Measurements from ENCODE around the gene JAK1.

JAK1 gene

DNA sequence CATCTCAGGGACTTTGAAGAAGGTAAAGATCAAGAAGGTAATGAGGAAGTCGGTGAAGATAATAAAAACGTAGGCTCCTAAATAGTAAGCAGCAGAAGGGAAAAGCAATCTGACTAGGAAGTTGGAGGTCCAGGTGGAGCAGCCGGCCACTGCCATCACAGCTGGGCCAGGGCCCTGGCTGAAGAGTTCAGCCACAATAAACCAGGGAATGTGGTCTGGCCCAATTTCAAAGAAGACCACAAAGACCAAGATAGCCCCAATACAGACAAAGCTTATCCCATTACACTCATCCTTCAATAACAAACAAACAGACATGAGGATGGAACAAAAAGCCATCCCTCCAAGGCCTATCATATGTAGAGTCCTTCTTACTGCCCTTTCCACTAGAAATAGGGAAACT, 18.4 kb upstream of the JAK1 start:
- TF ChIP-seq, protein P1, sequence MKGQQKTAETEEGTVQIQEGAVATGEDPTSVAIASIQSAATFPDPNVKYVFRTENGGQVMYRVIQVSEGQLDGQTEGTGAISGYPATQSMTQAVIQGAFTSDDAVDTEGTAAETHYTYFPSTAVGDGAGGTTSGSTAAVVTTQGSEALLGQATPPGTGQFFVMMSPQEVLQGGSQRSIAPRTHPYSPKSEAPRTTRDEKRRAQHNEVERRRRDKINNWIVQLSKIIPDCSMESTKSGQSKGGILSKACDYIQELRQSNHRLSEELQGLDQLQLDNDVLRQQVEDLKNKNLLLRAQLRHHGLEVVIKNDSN (IDR thresholded peaks at IDR 0.05): no peak
- TF ChIP-seq CEBPB (IDR thresholded peaks at IDR 0.05) (no peak), TAF1 (IDR thresholded peaks at IDR 0.05; ENCODE audit: low read depth) (no peak), YY1 (IDR thresholded peaks at IDR 0.05; ENCODE audit: low read depth) (no peak), ZBTB7A (IDR thresholded peaks at IDR 0.05; ENCODE audit: low read depth) (no peak), EGR1 (IDR thresholded peaks at IDR 0.05) (no peak), TEAD4 (IDR thresholded peaks at IDR 0.05) (no peak), RAD21 (IDR thresholded peaks at IDR 0.05; ENCODE audit: low read depth) (no peak), FOXM1 (IDR thresholded peaks at IDR 0.05; ENCODE audit: borderline replicate concordance, low read depth) (no peak), EP300 (IDR thresholded peaks at IDR 0.05; ENCODE audit: borderline replicate concordance) (no peak), TCF12 (IDR thresholded peaks at IDR 0.05; ENCODE audit: low read depth) (no peak), NFIC (IDR thresholded peaks at IDR 0.05) (no peak), CREB1 (IDR thresholded peaks at IDR 0.05; ENCODE audit: low read depth) (no peak)
- TF ChIP-seq, protein P2, sequence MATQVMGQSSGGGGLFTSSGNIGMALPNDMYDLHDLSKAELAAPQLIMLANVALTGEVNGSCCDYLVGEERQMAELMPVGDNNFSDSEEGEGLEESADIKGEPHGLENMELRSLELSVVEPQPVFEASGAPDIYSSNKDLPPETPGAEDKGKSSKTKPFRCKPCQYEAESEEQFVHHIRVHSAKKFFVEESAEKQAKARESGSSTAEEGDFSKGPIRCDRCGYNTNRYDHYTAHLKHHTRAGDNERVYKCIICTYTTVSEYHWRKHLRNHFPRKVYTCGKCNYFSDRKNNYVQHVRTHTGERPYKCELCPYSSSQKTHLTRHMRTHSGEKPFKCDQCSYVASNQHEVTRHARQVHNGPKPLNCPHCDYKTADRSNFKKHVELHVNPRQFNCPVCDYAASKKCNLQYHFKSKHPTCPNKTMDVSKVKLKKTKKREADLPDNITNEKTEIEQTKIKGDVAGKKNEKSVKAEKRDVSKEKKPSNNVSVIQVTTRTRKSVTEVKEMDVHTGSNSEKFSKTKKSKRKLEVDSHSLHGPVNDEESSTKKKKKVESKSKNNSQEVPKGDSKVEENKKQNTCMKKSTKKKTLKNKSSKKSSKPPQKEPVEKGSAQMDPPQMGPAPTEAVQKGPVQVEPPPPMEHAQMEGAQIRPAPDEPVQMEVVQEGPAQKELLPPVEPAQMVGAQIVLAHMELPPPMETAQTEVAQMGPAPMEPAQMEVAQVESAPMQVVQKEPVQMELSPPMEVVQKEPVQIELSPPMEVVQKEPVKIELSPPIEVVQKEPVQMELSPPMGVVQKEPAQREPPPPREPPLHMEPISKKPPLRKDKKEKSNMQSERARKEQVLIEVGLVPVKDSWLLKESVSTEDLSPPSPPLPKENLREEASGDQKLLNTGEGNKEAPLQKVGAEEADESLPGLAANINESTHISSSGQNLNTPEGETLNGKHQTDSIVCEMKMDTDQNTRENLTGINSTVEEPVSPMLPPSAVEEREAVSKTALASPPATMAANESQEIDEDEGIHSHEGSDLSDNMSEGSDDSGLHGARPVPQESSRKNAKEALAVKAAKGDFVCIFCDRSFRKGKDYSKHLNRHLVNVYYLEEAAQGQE (IDR thresholded peaks at IDR 0.05; ENCODE audit: low read depth): no peak
- TF ChIP-seq, protein P3, sequence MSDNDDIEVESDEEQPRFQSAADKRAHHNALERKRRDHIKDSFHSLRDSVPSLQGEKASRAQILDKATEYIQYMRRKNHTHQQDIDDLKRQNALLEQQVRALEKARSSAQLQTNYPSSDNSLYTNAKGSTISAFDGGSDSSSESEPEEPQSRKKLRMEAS (IDR thresholded peaks at IDR 0.05): no peak

DNA sequence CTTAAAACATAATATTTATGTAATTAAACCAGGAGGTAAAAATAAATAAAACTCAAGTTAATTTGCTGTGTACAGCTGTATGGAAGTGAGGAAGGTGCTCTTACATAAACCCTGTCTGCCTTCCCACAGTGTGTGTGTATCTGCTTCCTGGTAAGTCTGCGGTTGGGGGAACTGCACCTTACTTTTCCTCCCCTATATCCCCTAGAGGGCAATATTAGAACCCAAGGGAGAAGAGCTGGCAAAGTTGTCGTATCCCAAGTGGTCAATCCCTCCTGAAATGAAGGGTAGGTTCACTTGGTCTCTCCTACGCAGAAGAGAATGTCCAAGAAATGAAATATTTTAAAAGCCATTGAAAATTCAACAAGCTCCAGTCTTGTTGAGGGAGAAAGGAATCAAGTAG, 17.8 kb upstream of the JAK1 start:
- no peak for TF ChIP-seq CREB1 (IDR thresholded peaks at IDR 0.05; ENCODE audit: low read depth)
- no peak for TF ChIP-seq TAF1 (IDR thresholded peaks at IDR 0.05; ENCODE audit: low read depth)
- no peak for TF ChIP-seq ZBTB7A (IDR thresholded peaks at IDR 0.05; ENCODE audit: low read depth)
- TF ChIP-seq EGR1 (IDR thresholded peaks at IDR 0.05): no peak
- TF ChIP-seq TCF12 (IDR thresholded peaks at IDR 0.05; ENCODE audit: low read depth): no peak
- no peak for TF ChIP-seq NFIC (IDR thresholded peaks at IDR 0.05)
- no peak for TF ChIP-seq FOXM1 (IDR thresholded peaks at IDR 0.05; ENCODE audit: borderline replicate concordance, low read depth)
- TF ChIP-seq, protein P3 (IDR thresholded peaks at IDR 0.05): no peak
- no peak for TF ChIP-seq YY1 (IDR thresholded peaks at IDR 0.05; ENCODE audit: low read depth)
- TF ChIP-seq, protein P1 (IDR thresholded peaks at IDR 0.05): no peak
- TF ChIP-seq, protein P2 (IDR thresholded peaks at IDR 0.05; ENCODE audit: low read depth): no peak
- TF ChIP-seq TEAD4 (IDR thresholded peaks at IDR 0.05): no peak
- no peak for TF ChIP-seq EP300 (IDR thresholded peaks at IDR 0.05; ENCODE audit: borderline replicate concordance)
- no peak for TF ChIP-seq CEBPB (IDR thresholded peaks at IDR 0.05)
- no peak for TF ChIP-seq RAD21 (IDR thresholded peaks at IDR 0.05; ENCODE audit: low read depth)

DNA sequence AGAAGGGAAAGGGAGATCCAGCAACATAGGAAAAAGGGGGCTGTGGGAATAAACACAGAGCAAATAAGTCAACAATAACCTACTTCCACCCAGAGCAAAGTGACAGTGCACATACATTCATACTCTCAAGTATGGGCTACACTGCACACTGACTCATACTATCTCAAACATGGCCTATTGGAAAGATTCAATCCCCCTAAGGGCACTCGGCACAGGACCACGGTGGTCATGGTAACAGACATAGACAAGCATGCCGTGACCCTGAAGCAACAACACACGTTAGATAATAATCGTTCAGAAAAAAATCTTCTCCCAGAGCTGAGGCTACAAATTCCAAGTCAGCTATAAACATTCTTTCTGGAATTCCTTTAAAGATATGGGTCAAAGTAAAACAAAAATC, 16.8 kb upstream of the JAK1 start:
- TF ChIP-seq ZBTB7A (IDR thresholded peaks at IDR 0.05; ENCODE audit: low read depth) (no peak), NFIC (IDR thresholded peaks at IDR 0.05) (no peak), CEBPB (IDR thresholded peaks at IDR 0.05) (no peak), YY1 (IDR thresholded peaks at IDR 0.05; ENCODE audit: low read depth) (no peak), TAF1 (IDR thresholded peaks at IDR 0.05; ENCODE audit: low read depth) (no peak), RAD21 (IDR thresholded peaks at IDR 0.05; ENCODE audit: low read depth) (no peak)
- TF ChIP-seq, protein P2 (IDR thresholded peaks at IDR 0.05; ENCODE audit: low read depth): no peak

DNA sequence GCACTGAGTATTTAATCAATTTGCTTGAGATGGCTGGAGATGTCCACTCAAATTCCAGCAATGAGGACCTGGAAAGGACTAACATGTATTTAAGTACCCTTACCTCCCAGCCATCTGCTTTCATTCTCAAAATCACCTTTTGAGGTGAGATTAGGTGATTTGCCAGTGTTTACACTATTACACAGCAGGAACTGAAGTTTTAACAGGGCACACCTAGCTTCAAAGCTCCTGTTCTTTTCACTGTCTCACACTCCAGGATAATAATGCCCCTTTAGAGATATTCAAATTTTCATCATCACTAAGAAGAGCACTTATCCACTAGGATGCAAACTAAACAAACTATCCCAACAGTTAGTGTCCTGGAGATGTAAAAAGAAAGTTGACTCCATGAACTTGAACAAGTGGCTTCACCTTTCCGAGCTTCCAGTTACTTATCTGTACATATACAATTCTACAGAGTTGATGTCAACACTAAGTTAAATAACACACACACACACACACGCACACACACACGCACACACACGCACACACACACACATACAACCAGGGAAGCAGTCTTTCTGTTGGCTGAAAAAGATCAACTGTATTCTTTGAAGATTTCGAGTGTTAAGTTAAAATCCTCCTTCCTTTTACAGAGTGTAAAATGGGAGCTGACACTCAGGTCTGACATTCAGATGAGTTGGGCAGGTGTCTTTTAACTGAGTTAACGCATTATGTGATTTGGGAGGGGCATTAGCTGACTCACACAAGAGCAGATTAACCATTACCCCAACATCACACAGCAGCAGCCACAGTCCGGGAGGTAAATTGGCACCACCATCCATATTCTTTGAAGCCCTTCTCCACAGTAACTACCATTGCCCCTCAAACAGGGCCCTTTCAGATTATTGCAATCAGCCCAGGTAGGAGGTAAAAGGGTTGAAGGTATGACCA, 15.5 kb upstream of the JAK1 start:
- TF ChIP-seq TCF12 (IDR thresholded peaks at IDR 0.05; ENCODE audit: low read depth): no peak
- TF ChIP-seq ZBTB7A (IDR thresholded peaks at IDR 0.05; ENCODE audit: low read depth): no peak
- TF ChIP-seq RAD21 (IDR thresholded peaks at IDR 0.05; ENCODE audit: low read depth): no peak
- TF ChIP-seq CEBPB (IDR thresholded peaks at IDR 0.05): no peak
- TF ChIP-seq, protein P1 (IDR thresholded peaks at IDR 0.05): no peak
- no peak for TF ChIP-seq FOXM1 (IDR thresholded peaks at IDR 0.05; ENCODE audit: borderline replicate concordance, low read depth)
- TF ChIP-seq NFIC (IDR thresholded peaks at IDR 0.05): no peak
- no peak for TF ChIP-seq TEAD4 (IDR thresholded peaks at IDR 0.05)
- TF ChIP-seq, protein P3 (IDR thresholded peaks at IDR 0.05): no peak
- TF ChIP-seq CREB1 (IDR thresholded peaks at IDR 0.05; ENCODE audit: low read depth): no peak
- TF ChIP-seq EGR1 (IDR thresholded peaks at IDR 0.05): no peak
- no peak for TF ChIP-seq YY1 (IDR thresholded peaks at IDR 0.05; ENCODE audit: low read depth)
- TF ChIP-seq EP300 (IDR thresholded peaks at IDR 0.05; ENCODE audit: borderline replicate concordance): no peak
- TF ChIP-seq, protein P2 (IDR thresholded peaks at IDR 0.05; ENCODE audit: low read depth): no peak
- no peak for TF ChIP-seq TAF1 (IDR thresholded peaks at IDR 0.05; ENCODE audit: low read depth)

Data from Ishikawa (cell line).